GM21381 (cell line): ENCODE results near the gene CREB3L2.
A peak's percentile ranks its signal among the peaks of the same experiment; 100 is the strongest.
"Not testable (repeated sequence)": the region's sequence is repeated elsewhere in the genome, so short reads cannot be mapped to it uniquely, and the experiment has no call there.

Source experiments
- ATAC-seq: cut with Tn5 transposase; IDR thresholded peaks from one replicate; pipeline ENCODE4 v1.9.1; 2021; ENCODE audit warnings: mild to moderate bottlenecking, moderate library complexity; ENCODE audit not compliant: unreplicated experiment

CREB3L2 gene

GRCh38 chr7:138014201-138014600, 12.3 kb upstream of the CREB3L2 start:
- ATAC-seq, result not testable (repeated sequence)

- no peak for ATAC-seq
Observed at GRCh38 chr7:138009350-138009653, 7.4 kb upstream of the CREB3L2 start.

- ATAC-seq, result no peak
Observed at GRCh38 chr7:138008588-138009349, 6.9 kb upstream of the CREB3L2 start.

GRCh38 chr7:138008019-138008587, 6.2 kb upstream of the CREB3L2 start:
- no peak for ATAC-seq

GRCh38 chr7:138006106-138006505, 4.2 kb upstream of the CREB3L2 start:
- ATAC-seq, result no peak

- ATAC-seq, result no peak
Observed at GRCh38 chr7:138004936-138005335, 3.0 kb upstream of the CREB3L2 start.

- ATAC-seq, result no peak
Observed at GRCh38 chr7:138004046-138004445, 2.2 kb upstream of the CREB3L2 start.

GRCh38 chr7:138002828-138003189, 923 bp upstream of the CREB3L2 start:
- no peak for ATAC-seq

- ATAC-seq, result peak; percentile 94
Observed at GRCh38 chr7:138002096-138002827, 376 bp upstream of the CREB3L2 start.

- ATAC-seq, result no peak
Observed at GRCh38 chr7:138000081-138000701, 1.7 kb downstream of the CREB3L2 start.

- ATAC-seq, result no peak
Observed at GRCh38 chr7:137999496-138000080, 2.3 kb downstream of the CREB3L2 start.

- ATAC-seq, result no peak
Observed at GRCh38 chr7:137998250-137998649, 3.6 kb downstream of the CREB3L2 start.

- no peak for ATAC-seq
Observed at GRCh38 chr7:137996871-137997270, 5.0 kb downstream of the CREB3L2 start.

- ATAC-seq, result no peak
Observed at GRCh38 chr7:137996386-137996851, 5.5 kb downstream of the CREB3L2 start.

- ATAC-seq, result no peak
Observed at GRCh38 chr7:137994216-137994615, 7.7 kb downstream of the CREB3L2 start.

GRCh38 chr7:137993395-137993743, 8.5 kb downstream of the CREB3L2 start:
- no peak for ATAC-seq

GRCh38 chr7:137992550-137993394, 9.1 kb downstream of the CREB3L2 start:
- ATAC-seq, result peak; percentile 50

GRCh38 chr7:137992104-137992549, 9.8 kb downstream of the CREB3L2 start:
- ATAC-seq, result no peak

GRCh38 chr7:137990251-137990941, 11.5 kb downstream of the CREB3L2 start:
- ATAC-seq, result no peak

GRCh38 chr7:137989590-137989989, 12.3 kb downstream of the CREB3L2 start:
- no peak for ATAC-seq
